PFSK-1 (cell line): Measurements from ENCODE around the gene HSFX2.

Source experiments
- POLR2AphosphoS5 ChIP-seq: IDR thresholded peaks from 2 replicates; pipeline ENCODE4 v1.6.1; 2012; ENCODE audit warnings: low read depth, mild to moderate bottlenecking, control low read depth, low read length, moderate library complexity
- SIN3A ChIP-seq: IDR thresholded peaks from 2 replicates; pipeline ENCODE4 v1.6.1; 2012; ENCODE audit warnings: mild to moderate bottlenecking, low read length, moderate library complexity, borderline replicate concordance; ENCODE audit not compliant: insufficient read depth
- TAF1 ChIP-seq: IDR thresholded peaks from 2 replicates; pipeline ENCODE4 v1.6.1; 2012; ENCODE audit warnings: low read length, control low read depth, borderline replicate concordance; ENCODE audit not compliant: insufficient read depth

- TF ChIP-seq POLR2AphosphoS5 (no peak), SIN3A (no peak), TAF1 (no peak)
Measured at GRCh38 chrX:149571770-149572169, 23.3 kb downstream of the HSFX2 start.
